Kasumi-1 (cell line): ENCODE data around the gene NLGN1.
A peak's percentile ranks its signal among the peaks of the same experiment; 100 is the strongest.
"Not testable (repeated sequence)": the region's sequence is repeated elsewhere in the genome, so short reads cannot be mapped to it uniquely, and the experiment has no call there.

Experiments used
- DNase-seq, 2 experiments: peaks; one replicate each; lab custom pipeline; 2025; lab: John Stamatoyannopoulos, UW

NLGN1 gene

DNA sequence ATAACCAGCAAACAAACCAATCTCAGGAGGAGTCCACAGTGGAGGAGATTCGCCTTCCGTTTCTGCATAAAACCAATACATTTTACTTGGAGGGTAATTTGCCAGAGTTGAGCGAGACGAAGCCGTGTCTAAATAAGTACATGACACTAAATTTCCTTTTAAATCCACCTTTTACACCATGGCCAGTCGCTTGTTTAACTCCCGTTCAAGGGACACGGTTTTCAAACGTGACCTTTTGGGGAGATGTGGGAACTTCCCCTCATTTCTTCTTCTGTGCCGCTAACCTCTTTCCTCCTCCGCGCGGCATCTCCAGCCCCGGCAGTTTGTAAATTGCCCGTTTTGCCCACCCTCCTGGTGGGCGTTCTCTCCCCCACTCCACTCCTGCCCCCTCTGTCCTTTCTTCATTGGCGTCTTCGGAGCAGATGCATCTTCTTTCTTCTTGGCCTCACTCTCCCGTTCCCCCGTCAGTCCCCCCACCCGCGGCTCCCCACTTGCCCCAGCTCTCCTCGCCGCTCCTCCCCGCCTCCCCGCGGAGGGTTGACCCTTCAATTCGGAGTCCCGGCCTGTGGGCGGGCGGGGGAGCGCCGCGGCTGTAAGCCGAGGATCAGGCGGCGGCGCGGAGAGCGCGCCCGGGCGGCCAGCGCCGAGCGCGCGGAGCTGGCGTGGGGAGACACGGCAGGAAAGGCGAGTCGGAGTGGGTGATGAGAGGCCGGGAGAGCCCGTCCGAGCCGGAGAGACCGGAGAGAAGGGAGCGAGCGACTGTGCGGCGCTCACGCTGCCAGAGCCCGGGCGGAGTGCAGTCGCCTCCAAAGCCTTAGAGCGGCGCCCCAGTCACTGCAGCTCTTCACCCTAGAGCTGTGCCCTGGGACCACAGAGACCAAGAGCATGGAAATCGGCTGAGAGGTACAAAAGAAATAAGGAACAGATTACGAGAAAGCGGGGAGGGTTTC is at the start of gene NLGN1:
TSS of gene NLGN1 (plus strand) at position 584 of the 950 bp plus-strand sequence.
- DNase-seq: peak; percentile 11 to 32

DNA sequence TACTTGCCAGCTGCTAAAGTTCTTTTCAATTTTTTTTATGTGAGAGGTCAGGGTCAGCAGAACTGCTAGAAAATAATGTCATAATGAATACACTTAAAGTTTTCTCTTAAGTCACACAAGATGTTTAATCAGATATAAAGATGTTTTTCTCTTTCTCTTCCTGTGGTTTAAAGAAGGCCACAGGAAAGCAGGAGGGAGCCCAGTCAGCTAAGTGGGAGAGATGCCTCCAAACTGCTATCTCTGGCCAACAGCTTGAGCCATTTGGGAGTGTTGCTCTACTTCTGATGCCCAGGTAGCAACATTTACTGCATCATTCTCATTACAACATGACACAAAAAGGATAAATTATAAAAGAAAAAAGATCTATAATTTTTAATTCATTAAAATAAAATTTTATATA is 45.7 kb upstream of the NLGN1 start:
- no peak for DNase-seq

DNA sequence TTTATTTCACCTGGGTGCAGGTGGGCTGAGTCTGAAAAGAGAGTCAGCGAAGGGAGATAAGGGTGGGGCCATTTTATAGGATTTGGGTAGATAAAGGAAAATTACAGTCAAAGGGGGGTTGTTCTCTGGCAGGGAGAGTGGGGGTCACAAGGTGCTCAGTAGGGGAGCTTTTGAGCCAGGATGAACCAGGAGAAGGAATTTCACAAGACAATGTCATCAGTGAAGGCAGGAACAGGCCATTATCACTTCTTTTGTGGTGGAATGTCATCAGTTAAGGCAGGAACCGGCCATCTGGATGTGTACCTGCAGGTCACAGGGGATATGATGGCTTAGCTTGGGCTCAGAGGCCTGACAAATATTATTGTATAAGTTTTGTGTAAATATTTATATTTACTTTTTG is 44.4 kb upstream of the NLGN1 start:
- DNase-seq: not testable (repeated sequence)

DNA sequence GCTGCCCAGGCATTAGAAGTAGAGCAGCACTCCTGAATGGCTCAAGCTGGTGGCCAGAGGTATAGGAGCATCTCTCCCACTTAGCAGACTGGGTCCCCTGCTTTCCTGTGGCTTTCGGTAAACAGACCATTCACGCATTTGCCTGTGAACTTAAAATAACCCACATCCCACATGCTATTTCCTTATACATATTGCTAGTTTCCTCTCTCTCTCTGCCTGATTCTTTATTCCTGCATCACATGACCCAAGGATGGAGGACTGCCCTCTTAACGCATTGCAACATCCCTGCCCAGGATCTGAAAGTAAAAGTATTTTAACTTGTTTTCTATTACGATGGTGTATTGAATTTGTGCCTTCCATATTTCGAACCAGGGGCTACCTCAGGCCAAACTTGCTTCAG is 43.4 kb upstream of the NLGN1 start:
- peak; percentile 1 to 4 for DNase-seq

DNA sequence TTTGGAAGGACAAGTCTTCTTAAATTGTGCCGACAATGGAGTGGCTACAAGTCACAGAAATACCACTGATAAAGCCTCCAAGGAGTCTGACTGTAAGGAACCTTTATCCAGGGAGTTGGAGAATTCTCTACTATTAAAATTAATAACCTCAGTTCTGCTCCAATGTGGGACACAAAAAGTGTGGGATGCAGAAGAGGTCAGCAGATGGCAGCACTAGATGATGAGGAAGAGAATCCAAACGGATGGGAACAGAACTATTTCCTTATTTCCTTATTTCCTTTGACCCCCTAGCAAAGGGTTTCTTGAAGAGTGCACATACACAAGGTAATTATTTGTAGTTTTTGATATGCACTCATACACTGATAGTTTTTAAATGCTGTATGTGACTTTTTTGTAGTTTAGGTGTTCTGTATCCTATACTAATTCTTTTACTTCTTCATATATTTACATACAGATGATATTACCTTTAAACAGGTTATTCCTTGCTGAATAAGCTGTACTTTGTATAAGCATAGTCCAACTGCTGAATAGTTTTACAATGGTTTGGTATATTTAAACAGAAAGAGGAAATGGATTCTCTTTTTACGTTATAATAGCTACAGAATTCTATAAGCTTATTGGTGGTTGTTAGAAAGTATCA is 25.6 kb upstream of the NLGN1 start:
- peak; percentile 45 to 53 for DNase-seq

DNA sequence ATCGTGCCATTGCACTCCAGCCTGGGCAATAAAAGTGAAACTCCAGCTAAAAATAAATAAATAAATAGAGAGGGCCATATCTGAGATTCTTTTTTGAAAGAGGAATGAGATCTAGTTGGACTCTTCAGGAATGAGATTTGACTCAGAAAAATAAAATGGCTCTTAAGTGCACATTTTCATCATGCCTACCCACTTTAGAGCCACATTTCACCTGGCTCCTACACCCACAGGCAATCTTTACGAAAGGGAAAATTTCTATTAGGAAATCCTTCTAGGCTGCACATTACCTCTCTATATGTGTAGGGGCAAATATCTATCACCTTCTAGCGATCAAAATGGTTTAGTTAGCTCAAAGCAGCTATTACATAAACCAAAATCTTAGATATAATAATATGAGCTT is 16.9 kb upstream of the NLGN1 start:
- DNase-seq: no peak

DNA sequence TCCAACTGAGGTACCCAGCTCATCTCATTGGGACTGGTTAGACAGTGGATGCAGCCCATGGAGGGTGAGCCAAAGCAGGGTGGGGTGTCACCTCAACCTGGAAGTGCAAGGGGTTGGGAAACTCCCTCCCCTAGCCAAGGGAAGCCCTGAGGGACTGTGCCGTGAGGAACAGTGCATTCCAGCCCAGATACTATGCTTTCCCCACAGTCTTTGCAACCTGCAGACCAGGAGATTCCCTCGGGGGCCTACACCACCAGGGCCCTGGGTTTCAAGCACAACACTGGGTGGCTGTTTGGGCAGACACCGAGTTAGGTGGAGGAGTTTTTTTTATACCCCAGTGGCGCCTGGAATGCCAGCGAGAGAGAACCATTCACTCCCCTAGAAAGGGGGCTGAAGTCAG is 15.6 kb upstream of the NLGN1 start:
- not testable (repeated sequence) for DNase-seq

DNA sequence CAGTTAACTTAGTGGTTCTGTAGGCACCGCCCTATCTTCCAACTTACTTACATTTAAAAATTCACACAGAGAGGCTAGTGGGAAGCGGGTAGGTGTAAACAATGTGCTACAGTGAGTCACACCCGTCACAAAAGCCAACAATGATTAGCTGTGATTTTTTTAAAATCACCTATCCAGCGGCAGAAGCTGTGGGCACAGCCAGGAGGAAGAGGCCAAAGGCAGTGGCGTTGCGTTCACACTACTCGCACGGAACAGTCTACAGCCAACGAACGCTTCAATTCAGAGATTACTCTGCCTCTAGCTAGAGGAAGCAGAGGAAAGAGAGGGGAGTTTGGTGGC is 2.5 kb upstream of the NLGN1 start:
- DNase-seq: peak in 1 of 2 experiments; percentile 74

DNA sequence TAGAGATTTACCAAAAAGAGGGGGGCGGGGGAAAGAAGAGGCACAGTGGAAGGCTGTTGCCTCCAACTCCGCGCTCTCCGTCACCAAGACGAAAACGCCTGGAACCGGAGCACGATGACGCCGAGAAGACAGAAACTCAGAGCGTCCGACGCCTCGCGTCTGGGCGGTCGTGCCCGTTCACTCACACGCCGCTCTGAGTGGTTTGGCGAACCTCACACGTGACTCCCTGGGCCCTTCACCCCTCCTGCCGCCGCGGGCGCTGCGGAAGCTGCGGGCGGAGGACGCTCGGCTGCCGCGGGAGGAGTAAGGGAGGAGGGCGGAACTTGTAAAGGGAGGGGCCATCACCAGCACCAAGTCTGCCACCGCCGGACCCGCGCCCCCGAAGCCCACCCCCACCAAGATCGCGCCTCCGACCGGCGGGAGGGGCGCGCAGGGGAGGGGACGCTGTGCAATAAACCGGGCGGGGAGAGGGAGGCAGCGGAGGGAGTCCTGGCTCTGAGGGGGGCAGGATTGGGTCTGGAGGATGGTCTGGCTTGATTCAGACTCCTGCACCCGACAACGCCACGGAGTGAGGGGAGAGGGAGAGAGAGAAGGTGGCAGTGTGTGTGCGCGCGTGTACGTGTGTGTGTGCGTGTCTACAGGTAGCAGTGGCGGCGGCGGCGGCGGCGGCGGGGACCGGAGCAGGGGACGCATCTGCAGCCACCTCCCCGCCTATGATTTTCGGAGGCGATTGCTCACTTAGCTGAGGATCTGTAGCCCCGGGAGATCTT is 1.9 kb upstream of the NLGN1 start:
- DNase-seq: peak; percentile 78 to 80

DNA sequence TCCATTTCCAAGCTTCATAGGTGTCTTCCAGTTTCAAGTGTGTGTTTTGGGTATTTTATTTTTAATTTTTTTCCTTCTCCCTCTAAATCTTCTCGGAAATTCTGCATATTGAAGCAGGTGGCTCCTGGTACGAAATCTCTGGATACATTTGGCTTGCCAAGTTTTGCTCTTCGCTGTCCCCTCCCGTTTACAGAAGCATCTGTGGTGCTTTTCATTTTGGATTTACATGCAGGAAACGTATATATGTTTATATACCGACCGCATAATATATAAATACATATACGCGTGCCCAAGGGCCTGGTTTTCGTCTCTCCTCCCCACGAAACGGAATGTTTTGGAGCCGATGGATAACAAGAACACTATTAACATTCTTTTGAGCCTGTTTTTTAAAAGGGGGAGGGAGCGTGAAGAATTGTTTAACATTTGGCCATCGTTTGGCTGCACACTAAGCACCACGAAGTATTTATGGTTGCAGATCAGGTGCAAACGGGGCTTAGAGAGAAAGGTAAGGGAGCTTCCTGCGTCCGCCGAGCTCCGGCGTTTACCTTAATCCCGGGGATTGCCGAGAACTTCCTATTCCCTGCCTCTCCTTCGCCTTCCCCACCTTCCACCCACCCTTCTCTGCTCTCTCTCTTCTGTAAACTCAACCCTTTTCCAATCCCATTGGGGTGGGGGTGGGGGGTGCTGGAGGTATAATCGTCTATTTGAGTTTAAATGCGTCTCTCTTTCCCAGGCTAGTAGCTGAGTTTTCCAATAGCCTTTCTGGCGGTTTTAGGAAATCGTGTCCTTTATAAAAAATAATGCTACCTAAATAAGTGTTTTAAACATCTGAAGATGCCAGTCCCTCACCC is 1.1 kb upstream of the NLGN1 start:
- no peak for DNase-seq

DNA sequence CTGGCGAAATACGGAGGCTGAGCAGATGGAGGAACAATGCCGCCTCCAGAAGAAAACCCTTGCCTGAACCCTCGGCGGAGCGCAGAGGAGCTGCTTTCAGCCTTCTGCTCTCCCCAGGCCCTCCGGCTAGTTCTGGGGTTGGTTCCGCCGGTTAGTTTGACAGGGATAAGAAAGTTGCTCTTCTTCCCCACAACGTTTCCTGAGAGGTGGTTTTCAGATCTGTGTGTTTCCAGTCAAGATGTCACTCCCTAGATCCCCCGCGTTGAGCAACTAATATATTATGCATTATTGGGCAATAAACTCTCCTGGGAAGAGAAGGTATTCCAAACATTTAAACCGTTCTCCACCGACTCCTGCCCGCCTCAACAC is 551 bp downstream of the NLGN1 start:
- DNase-seq: no peak

DNA sequence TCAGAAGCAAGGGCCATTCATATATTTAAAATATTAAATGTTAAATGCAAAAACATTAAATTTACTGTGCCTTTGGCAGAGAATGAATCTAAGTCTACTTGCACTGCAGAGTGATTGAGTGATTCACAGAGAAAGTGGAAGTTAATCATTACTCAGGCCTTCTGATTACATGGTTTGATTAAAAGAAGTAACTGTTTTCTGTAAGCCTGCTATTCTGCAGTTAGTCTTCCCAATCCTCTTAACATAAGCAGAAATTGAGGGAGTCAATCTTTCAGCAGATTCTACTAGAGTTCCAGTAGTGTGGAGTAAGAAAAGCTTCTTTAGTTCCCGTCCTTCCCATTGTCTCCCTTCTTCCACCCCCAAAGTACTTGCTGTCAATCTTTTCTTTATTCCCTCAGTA is 1.5 kb downstream of the NLGN1 start:
- no peak for DNase-seq

DNA sequence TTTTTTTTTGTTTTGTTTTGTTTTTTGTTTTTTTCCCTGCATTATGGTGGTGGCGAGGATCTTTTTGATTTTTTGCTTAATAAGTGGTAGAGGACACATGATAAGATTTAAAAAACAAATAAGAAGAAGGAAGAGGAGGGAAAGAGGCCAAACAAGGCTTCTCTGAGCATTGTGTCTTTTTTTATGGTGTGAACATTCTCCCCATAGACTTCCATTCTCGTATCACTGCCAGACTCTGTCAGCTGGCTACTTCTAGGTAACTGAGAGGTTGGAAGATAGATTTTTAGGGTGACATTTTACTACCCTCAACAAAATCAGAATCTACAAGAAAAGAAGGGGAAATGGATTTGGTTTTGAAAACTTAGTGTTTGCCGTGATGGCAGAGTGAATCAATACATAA is 3.8 kb downstream of the NLGN1 start:
- no peak for DNase-seq

DNA sequence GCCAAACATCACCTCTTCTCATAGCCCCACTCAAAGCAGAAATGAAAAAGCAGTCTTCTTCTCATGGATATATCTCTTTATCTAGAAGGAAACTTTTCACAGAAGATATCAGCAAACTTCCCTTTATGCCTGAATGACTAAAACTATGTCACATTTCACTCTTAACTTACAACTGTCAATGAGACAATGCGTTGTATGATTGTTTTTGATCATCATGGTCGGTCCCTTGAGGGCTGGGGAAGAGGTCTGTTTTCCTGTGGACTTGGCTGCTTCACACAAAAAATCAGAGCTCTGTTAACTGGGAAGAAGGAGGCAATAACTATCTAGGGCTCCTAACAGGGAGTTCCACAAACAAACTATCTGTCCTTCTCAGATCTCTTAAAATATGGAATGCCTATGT is 5.1 kb downstream of the NLGN1 start:
- no peak for DNase-seq

DNA sequence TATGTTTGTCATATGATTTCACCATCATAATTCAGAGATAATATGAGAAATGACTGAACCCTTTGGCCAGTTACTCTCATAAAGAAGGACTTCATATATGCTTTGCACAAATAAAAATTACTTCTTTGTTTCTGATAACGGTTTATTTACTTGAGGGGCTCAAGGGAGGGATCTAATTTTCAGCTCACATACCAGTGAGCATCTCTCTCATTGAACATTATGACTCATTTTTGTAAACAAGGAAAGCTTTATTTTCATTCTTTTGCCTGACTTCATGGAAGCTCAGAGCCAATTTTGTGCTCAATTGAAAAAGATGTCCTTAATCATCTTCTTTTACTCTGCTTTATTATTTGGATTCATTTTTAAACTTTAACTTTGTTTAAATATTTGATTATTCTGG is 5.8 kb downstream of the NLGN1 start:
- no peak for DNase-seq

DNA sequence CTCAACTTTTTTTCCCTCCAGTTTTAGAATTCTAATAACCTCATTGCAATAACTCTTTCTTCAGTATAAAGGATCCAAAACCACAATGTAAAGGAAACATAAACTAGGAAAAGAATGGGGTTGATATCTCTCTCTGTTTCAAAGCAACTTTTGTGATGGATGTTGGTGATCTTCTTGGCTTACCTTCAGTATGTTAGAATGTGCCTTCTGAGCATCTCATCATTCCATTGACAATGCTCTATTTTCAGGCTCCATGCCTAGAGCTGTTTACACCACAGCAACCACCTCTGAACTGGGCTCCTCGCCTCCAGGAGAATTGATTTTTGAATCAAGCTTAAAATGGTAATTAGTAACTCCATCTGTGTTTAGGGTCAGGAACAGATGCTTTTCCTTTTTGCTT is 6.6 kb downstream of the NLGN1 start:
- DNase-seq: no peak

DNA sequence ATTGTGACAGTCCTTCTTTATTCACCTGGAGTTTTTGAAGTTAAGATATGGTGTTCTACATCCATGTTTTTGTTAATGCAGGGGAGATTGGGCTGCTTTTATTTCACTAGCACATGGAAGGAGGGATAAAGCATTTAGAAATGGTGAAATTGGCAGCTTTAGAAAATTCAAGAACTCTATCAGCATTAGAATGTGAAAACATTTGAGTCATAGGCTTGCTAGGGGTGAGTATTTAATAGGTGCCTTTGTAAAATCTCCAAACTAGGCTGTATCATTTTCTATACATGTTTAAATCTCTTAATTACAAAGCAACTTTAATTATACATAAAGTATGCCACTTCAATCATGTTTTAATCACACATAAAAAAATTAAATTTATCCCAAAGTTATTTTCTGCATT is 12.9 kb downstream of the NLGN1 start:
- no peak for DNase-seq

DNA sequence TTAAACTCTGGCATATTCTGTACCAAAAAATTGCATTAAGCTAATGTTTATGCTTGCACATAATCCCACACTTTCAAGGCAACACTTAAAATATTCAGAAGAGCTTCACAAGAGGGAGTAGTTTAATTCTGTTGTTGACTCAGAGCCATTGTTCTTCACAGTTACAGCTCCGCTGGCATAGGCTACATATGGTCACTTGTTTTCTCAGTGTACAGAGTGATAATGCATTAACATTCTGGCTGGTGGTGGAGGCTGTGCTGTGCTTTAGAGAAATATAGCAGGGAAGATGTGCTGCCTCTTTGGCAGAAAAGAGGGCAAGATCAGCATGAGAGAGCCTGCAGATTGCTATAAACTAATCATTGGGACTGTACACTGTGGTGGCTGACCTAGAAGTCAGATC is 13.3 kb downstream of the NLGN1 start:
- DNase-seq: no peak

DNA sequence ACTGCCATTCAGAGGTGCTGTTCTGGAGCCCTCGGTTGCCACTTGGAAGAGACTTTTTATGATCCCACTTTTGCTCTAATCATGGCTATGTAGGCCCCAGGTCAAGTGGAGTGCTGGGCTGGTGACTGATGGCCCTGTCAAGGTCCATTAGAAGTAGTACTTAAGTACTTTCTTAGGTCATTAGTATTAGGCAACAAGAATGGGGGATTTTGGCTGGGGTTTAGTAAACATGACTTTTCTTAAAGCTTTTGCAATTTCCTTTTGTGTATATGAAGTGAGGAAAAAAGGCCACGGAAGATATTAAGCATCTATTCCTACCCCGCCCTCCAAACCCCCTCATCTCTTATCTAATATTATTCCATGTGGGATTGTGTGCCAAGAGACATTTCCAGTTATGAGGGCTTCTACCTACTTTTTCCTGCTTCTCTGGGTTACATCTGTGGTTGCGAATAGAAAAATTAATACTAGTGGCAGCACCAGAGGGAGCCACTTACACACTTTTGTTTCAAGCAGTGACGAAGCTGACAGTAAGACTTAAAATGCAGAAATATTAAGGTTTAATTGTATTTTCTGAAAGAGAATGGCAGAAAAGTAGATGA is 13.9 kb downstream of the NLGN1 start:
- peak; percentile 68 to 74 for DNase-seq

DNA sequence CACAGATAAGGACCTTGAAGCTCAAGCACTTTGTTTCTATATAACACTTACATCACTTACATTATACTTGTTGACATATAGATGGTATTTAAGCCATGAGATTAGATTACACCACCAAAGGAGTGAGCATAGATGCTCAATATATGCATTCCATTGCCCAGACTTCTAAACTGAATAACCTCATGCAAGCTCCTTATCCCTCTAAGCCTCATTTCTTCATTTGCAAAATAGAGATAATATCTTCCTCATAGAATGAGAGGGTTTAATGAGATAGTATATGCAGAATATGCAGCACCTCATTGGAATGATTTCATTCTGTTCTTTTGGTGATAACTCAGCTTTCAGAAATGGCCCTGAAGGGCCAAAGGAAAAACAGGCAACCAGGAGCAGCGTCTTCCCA is 18.5 kb downstream of the NLGN1 start:
- no peak for DNase-seq

DNA sequence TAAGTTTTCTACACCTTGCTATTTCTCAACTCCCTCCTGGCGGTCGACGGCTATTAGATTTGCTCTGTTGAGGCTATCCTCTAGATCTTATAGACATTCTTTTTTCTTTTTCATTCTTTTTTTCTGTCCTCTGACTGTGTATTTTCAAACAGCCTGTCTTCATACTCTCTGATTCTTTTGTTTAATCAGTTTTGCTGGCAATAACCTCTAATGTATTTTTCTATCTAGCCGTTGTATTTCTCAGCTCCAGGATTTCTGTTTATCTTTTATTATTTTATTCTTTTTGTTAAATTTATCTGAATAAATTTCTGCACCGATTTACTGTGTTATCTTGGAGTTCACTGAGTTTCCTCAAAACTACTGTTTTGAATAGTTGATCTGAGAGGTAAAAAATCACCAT is 31.5 kb downstream of the NLGN1 start:
- no peak for DNase-seq

DNA sequence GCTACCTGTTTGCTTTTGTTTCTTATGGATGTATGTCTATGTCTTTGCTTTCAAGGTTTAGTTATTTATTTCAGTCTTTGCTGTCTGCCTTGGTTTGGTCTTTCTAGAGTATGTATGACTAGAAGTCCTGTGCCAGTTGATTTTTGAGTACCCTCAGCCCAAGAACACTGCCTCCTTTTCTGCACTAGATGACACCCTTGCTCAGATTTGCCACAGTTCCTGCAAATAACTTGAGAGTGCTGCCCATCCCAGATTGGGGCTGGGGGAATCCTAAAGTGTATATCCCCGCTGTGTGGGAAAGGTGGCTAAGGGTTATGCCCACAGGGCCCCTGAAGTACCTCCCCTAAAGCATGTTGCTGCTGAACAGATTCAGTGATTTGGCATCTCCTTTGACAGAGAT is 32.0 kb downstream of the NLGN1 start:
- DNase-seq: no peak
